Measurements from ENCODE around the gene CAPN10. TPM values are rescaled to one million over a fixed set of nuclear protein-coding genes. Genes with fewer than 3 reads are reported as not detected.

The CAPN10 gene
- total RNA-seq, 1 experiment from 2014 or later, result 61.3 TPM

DNA sequence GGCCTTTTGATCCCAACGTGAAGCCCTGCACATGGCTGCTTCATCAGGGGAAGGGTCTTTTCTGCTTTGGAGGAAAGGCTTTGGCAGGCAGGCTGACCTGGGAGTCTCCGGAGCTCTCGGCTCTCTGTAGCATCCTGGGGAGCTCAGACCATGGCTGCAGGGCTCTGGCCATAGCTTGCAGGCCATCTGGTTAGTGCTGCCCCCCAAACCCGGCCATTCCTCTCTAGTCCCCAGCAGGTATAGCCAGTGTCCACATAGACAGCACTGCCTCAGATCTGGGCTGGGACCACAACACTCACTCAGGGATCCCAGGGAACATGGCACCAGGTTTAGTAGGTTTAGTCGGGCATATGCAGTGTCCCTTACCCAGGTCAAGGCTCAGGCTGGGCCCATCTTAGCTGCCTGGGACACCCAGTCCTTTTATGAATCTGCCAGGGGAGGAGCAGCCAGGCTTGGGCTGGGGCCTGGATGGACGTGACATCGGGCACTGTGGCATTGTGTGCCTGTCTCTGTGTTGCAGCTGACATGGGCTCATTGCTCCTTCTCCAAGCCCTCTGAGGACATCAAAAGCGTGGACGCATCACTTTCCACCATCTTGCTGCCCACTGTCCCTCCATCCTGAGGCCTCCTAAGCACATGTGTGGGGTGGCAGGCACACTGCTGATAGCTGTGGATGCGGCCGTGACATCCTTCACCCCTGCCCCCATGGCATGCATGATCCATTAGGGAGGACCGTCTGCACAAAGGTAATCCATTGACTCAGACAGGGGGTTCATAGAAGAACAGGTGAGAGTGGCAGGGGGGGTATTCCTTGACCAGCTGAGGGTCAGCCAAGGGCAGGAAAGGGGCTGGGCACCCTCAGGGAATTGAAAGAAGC, 19.6 kb downstream of the CAPN10 start:
- no peak overlapping the region for H3K27ac Mint-ChIP-seq
- no peaks in the 10 kb centered on the region for H3K36me3 Mint-ChIP-seq
- no peaks in the 10 kb centered on the region for H3K4me1 Mint-ChIP-seq
- ATAC-seq, result no peak
- no peaks in the 10 kb centered on the region for H3K9me3 Mint-ChIP-seq
- ChIA-PET POLR2A (no interaction called here), CTCF (interaction anchor here (0.9 kb wide), 1 partner anchor 35 kb away, joined by 3 read pairs; no protein-coding TSS in a partner anchor)
- H3K27me3 Mint-ChIP-seq (ENCODE audit: low read depth), result no peaks in the 10 kb centered on the region; the same call in 1 of the 2 replicates
- no peak for TF ChIP-seq SOX15 (CRISPR knock-in tag; IDR thresholded peaks at IDR 0.05)
- TF ChIP-seq, protein P1, sequence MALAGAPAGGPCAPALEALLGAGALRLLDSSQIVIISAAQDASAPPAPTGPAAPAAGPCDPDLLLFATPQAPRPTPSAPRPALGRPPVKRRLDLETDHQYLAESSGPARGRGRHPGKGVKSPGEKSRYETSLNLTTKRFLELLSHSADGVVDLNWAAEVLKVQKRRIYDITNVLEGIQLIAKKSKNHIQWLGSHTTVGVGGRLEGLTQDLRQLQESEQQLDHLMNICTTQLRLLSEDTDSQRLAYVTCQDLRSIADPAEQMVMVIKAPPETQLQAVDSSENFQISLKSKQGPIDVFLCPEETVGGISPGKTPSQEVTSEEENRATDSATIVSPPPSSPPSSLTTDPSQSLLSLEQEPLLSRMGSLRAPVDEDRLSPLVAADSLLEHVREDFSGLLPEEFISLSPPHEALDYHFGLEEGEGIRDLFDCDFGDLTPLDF (CRISPR knock-in tag; IDR thresholded peaks at IDR 0.05), result no peak
- no peak for TF ChIP-seq ZNF138 (CRISPR knock-in tag; conservative IDR thresholded peaks at IDR 0.05)
- TF ChIP-seq NFATC4 (CRISPR knock-in tag; IDR thresholded peaks at IDR 0.05), result no peak
- TF ChIP-seq ZNF263 (CRISPR knock-in tag; IDR thresholded peaks at IDR 0.05; ENCODE audit: low read depth), result no peak
- TF ChIP-seq, protein P2, sequence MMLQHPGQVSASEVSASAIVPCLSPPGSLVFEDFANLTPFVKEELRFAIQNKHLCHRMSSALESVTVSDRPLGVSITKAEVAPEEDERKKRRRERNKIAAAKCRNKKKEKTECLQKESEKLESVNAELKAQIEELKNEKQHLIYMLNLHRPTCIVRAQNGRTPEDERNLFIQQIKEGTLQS (CRISPR knock-in tag; conservative IDR thresholded peaks at IDR 0.05), result no peak
- no peak overlapping the region for H3K4me3 Mint-ChIP-seq
- DNase-seq (ENCODE audit: low spot score), result no peak

DNA sequence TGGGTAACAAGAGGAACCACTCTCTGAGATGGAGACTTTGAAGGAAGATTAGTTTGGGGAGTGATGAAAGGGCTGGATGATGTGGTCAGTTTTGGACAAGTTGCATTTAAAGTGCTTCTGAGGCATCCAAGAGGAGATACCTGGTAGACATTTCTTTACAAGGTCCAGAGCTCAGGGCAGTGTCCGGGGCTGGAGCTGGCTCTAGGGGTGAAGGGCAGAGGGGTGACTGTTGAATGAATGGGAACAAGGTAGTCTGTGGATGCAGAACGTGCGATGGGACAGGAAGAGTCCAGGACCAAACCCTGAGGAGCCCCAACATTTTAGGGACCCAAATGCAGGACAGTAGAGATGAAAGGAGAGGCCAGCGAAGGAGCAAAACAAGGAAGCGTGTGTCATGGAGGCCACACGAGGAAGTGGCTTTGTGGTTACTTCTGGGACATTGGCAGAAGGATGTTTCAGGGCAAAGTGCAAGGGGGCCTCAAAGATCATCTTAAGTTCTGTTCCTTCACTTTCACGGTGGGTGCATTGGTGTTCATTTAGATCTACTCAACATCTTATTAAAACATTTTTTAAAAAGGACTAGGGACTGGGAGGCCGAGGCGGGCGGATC, 25.2 kb downstream of the CAPN10 start:
- no peaks in the 10 kb centered on the region for H3K4me1 Mint-ChIP-seq
- no peak overlapping the region for H3K4me3 Mint-ChIP-seq
- H3K27me3 Mint-ChIP-seq (ENCODE audit: low read depth), result peaks cover 8% of the 10 kb centered on the region
- ChIA-PET CTCF (no interaction called here), POLR2A (no interaction called here)
- TF ChIP-seq, protein P3, sequence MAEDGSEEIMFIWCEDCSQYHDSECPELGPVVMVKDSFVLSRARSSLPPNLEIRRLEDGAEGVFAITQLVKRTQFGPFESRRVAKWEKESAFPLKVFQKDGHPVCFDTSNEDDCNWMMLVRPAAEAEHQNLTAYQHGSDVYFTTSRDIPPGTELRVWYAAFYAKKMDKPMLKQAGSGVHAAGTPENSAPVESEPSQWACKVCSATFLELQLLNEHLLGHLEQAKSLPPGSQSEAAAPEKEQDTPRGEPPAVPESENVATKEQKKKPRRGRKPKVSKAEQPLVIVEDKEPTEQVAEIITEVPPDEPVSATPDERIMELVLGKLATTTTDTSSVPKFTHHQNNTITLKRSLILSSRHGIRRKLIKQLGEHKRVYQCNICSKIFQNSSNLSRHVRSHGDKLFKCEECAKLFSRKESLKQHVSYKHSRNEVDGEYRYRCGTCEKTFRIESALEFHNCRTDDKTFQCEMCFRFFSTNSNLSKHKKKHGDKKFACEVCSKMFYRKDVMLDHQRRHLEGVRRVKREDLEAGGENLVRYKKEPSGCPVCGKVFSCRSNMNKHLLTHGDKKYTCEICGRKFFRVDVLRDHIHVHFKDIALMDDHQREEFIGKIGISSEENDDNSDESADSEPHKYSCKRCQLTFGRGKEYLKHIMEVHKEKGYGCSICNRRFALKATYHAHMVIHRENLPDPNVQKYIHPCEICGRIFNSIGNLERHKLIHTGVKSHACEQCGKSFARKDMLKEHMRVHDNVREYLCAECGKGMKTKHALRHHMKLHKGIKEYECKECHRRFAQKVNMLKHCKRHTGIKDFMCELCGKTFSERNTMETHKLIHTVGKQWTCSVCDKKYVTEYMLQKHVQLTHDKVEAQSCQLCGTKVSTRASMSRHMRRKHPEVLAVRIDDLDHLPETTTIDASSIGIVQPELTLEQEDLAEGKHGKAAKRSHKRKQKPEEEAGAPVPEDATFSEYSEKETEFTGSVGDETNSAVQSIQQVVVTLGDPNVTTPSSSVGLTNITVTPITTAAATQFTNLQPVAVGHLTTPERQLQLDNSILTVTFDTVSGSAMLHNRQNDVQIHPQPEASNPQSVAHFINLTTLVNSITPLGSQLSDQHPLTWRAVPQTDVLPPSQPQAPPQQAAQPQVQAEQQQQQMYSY (CRISPR knock-in tag; IDR thresholded peaks at IDR 0.05), result no peak
- TF ChIP-seq NR1H2 (CRISPR knock-in tag; IDR thresholded peaks at IDR 0.05) (no peak), ZNF232 (CRISPR knock-in tag; IDR thresholded peaks at IDR 0.05) (no peak), NFATC4 (CRISPR knock-in tag; IDR thresholded peaks at IDR 0.05) (no peak), ZNF219 (CRISPR knock-in tag; IDR thresholded peaks at IDR 0.05; ENCODE audit: borderline replicate concordance) (no peak), ZNF671 (CRISPR knock-in tag; IDR thresholded peaks at IDR 0.05) (no peak), NFE2L1 (CRISPR knock-in tag; IDR thresholded peaks at IDR 0.05) (no peak), IRF2 (CRISPR knock-in tag; IDR thresholded peaks at IDR 0.05; ENCODE audit: borderline replicate concordance, low read depth) (no peak), RELA (CRISPR knock-in tag; IDR thresholded peaks at IDR 0.05; ENCODE audit: borderline replicate concordance) (no peak), FOXJ3 (CRISPR knock-in tag; IDR thresholded peaks at IDR 0.05; ENCODE audit: borderline replicate concordance) (no peak), JAZF1 (CRISPR knock-in tag; IDR thresholded peaks at IDR 0.05) (no peak), NR2C2 (CRISPR knock-in tag; IDR thresholded peaks at IDR 0.05) (no peak)
- TF ChIP-seq, protein P4, sequence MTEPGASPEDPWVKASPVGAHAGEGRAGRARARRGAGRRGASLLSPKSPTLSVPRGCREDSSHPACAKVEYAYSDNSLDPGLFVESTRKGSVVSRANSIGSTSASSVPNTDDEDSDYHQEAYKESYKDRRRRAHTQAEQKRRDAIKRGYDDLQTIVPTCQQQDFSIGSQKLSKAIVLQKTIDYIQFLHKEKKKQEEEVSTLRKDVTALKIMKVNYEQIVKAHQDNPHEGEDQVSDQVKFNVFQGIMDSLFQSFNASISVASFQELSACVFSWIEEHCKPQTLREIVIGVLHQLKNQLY (CRISPR knock-in tag; IDR thresholded peaks at IDR 0.05), result no peak
- TF ChIP-seq, protein P5, sequence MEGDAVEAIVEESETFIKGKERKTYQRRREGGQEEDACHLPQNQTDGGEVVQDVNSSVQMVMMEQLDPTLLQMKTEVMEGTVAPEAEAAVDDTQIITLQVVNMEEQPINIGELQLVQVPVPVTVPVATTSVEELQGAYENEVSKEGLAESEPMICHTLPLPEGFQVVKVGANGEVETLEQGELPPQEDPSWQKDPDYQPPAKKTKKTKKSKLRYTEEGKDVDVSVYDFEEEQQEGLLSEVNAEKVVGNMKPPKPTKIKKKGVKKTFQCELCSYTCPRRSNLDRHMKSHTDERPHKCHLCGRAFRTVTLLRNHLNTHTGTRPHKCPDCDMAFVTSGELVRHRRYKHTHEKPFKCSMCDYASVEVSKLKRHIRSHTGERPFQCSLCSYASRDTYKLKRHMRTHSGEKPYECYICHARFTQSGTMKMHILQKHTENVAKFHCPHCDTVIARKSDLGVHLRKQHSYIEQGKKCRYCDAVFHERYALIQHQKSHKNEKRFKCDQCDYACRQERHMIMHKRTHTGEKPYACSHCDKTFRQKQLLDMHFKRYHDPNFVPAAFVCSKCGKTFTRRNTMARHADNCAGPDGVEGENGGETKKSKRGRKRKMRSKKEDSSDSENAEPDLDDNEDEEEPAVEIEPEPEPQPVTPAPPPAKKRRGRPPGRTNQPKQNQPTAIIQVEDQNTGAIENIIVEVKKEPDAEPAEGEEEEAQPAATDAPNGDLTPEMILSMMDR (IDR thresholded peaks at IDR 0.05), result no peak
- TF ChIP-seq, protein P2 (CRISPR knock-in tag; conservative IDR thresholded peaks at IDR 0.05), result no peak
- TF ChIP-seq, protein P6, sequence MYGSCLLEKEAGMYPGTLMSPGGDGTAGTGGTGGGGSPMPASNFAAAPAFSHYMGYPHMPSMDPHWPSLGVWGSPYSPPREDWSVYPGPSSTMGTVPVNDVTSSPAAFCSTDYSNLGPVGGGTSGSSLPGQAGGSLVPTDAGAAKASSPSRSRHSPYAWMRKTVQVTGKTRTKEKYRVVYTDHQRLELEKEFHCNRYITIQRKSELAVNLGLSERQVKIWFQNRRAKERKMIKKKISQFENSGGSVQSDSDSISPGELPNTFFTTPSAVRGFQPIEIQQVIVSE (CRISPR knock-in tag; IDR thresholded peaks at IDR 0.05; ENCODE audit: borderline replicate concordance), result no peak
- peaks cover 6% of the 10 kb centered on the region for H3K36me3 Mint-ChIP-seq
- no peak for ATAC-seq
- peaks cover 9% of the 10 kb centered on the region for H3K9me3 Mint-ChIP-seq
- DNase-seq (ENCODE audit: low spot score), result no peak
- no peak overlapping the region for H3K27ac Mint-ChIP-seq
